ENCODE measurements around the gene HAGH.

The HAGH gene

DNA sequence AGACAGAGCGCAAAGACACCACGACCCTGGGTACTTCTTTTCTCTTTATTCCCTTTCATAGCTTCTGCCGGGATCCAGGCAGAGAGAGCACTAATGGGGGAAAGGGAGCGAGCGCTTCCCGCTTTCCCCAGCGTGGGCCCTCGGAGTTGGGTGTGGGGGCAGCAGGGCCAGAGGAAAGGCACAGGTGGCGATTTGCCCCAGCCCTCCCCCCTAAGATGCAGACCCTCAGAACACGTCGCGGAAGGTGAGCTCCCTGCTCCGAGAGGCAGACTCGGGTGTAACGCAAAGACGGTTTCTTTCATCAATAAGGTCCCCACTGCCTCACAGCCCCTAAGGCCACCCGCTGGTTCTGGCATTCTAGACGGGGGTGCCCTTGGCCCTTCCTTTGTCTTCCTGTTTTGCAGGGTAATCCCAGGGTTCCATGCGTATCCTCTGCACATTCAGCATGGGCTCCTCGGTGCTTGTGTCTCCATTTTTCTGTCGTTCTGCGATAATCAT is 54.7 kb downstream of the HAGH start:
- peak overlapping the region; percentile 98 for H3K4me2 ChIP-seq (ENCODE audit: insufficient read depth, low read length)
- H3K36me3 ChIP-seq (ENCODE audit: insufficient read depth, low read length), result peaks cover 64% of the 10 kb centered on the region
- H3K27me3 ChIP-seq (ENCODE audit: insufficient read depth, low read length, poor library complexity), result no peaks in the 10 kb centered on the region
- H4K20me1 ChIP-seq (ENCODE audit: insufficient read depth, low read length), result peaks cover 39% of the 10 kb centered on the region
- peaks cover 44% of the 10 kb centered on the region for H3K79me2 ChIP-seq (ENCODE audit: insufficient read depth, low read length)
- peak overlapping the region; percentile 93; the same call in 1 of the 2 replicates for H2AFZ ChIP-seq (ENCODE audit: low read depth, low read length)
- H3K9me3 ChIP-seq (ENCODE audit: insufficient read depth, low read length, severe bottlenecking), result no peaks in the 10 kb centered on the region
- peak overlapping the region; percentile 54 to 90; a peak in 3 of 4 replicates for H3K4me3 ChIP-seq (ENCODE audit: low read depth in 1 of 2, low read length in 2 of 2)
- DNase-seq (no peak), ATAC-seq (ENCODE audit: insufficient read depth, low read depth) (no peak)
- TF ChIP-seq, protein P1, sequence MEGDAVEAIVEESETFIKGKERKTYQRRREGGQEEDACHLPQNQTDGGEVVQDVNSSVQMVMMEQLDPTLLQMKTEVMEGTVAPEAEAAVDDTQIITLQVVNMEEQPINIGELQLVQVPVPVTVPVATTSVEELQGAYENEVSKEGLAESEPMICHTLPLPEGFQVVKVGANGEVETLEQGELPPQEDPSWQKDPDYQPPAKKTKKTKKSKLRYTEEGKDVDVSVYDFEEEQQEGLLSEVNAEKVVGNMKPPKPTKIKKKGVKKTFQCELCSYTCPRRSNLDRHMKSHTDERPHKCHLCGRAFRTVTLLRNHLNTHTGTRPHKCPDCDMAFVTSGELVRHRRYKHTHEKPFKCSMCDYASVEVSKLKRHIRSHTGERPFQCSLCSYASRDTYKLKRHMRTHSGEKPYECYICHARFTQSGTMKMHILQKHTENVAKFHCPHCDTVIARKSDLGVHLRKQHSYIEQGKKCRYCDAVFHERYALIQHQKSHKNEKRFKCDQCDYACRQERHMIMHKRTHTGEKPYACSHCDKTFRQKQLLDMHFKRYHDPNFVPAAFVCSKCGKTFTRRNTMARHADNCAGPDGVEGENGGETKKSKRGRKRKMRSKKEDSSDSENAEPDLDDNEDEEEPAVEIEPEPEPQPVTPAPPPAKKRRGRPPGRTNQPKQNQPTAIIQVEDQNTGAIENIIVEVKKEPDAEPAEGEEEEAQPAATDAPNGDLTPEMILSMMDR (IDR thresholded peaks at IDR 0.05; ENCODE audit: borderline replicate concordance, extremely low read depth, low read length, poor library complexity, severe bottlenecking), result no peak
- no peak for TF ChIP-seq EZH2 (IDR thresholded peaks at IDR 0.05; ENCODE audit: borderline replicate concordance, low read depth, low read length, severe bottlenecking)
- peak overlapping the region; percentile 99 for H3K9ac ChIP-seq (ENCODE audit: low read depth, low read length)
- peak overlapping the region; percentile 83 for H3K27ac ChIP-seq (ENCODE audit: low read length)
- peaks cover 32% of the 10 kb centered on the region for H3K4me1 ChIP-seq (ENCODE audit: insufficient read depth, low read length)

DNA sequence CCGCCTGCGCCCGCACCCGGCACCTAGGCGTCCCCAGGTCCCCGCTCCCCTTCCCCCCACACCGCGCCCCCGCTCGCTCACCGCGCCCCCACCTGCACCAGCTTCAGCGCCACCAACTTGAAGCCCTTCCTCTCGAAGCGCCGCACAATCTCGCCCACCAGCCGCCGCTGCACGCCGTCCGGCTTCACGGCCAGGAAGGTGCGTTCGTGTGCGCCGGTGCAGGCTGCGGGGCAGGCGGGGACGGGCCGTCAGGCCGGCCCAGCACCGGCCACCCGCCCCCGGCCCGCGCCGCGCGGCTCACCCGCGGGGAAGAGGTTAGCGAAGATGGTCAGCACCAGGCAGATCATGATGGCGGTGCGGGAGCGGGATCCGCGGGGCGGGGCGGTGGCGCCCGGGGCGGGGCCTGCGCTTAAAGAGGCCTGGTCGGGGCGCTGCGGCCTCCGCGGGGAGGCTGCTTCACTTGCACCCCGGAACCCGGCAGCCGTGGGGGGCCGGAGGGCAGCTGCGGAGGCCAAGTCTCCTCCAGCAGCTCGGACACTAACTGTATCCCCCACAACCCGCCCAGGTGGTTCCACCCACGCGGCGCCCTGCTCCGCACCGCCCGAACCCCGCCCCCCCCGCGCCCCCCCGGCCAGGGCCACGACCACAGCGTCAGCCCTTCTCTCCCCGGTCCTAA is 55.3 kb downstream of the HAGH start, which contains the start of gene NME3:
Gene NME3, minus strand, starts transcription at position 356 of the 676 bp plus-strand sequence. Its CDS starts 9 bp downstream, at position 347.
- no peaks in the 10 kb centered on the region for H3K27me3 ChIP-seq (ENCODE audit: insufficient read depth, low read length, poor library complexity)
- H4K20me1 ChIP-seq (ENCODE audit: insufficient read depth, low read length), result peaks cover 37% of the 10 kb centered on the region
- H3K36me3 ChIP-seq (ENCODE audit: insufficient read depth, low read length), result peaks cover 64% of the 10 kb centered on the region
- H3K4me1 ChIP-seq (ENCODE audit: insufficient read depth, low read length), result peaks cover 32% of the 10 kb centered on the region
- H3K4me3 ChIP-seq (ENCODE audit: low read depth in 1 of 2, low read length in 2 of 2), result peak within 1 kb of the TSS; percentile 54 to 90; a peak in 3 of 4 replicates
- H3K9me3 ChIP-seq (ENCODE audit: insufficient read depth, low read length, severe bottlenecking), result no peaks in the 10 kb centered on the region
- DNase-seq, result no peak
- H3K79me2 ChIP-seq (ENCODE audit: insufficient read depth, low read length), result peaks cover 44% of the 10 kb centered on the region
- H2AFZ ChIP-seq (ENCODE audit: low read depth, low read length), result peak within 1 kb of the TSS; percentile 93; the same call in 1 of the 2 replicates
- TF ChIP-seq EZH2 (IDR thresholded peaks at IDR 0.05; ENCODE audit: borderline replicate concordance, low read depth, low read length, severe bottlenecking), result no peak
- TF ChIP-seq, protein P1 (IDR thresholded peaks at IDR 0.05; ENCODE audit: borderline replicate concordance, extremely low read depth, low read length, poor library complexity, severe bottlenecking), result no peak
- no peak for ATAC-seq (ENCODE audit: insufficient read depth, low read depth)
- H3K9ac ChIP-seq (ENCODE audit: low read depth, low read length), result peak within 1 kb of the TSS; percentile 99
- peak within 1 kb of the TSS; percentile 98 for H3K4me2 ChIP-seq (ENCODE audit: insufficient read depth, low read length)
- H3K27ac ChIP-seq (ENCODE audit: low read length), result peak within 1 kb of the TSS; percentile 83

DNA sequence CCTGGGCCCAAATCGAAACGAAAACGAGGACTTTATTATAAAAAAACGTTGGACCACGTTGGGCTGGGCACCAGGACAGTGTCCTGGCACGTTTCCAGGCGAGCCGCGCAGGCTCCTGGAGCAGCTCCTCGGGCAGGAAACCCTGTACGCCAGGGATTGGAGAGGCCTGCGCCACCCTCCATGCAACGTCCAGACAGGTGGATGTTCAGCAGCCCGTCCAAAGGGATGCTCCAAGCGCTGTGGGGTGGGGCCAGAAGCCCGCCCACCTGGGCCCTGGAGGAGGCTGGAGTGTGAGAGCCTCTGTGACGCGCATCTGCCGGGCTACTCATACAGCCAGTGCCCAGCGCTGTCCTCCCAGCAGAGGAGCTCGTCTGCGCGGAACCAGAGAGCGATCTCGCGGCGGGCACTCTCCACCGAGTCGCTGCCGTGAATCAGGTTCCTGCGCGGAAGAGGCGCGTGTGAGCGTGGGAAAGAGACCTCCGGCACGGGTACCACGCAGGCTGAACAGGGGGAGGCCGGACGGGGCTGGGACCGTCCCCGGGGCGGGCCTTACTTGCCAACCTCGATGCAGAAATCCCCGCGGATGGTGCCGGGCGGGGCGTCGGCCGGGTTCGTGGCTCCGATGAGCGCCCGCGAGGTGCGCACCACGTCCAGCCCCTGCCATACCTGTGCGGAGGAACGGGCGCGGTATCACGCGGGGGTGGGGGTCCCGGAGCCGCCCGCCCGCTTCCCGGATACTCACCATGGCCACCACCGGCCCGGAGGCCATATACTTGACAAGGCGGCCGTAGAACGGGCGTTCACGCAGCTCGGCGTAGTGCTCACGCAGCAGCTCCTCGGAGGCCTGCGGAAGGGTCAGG is 56.1 kb downstream of the HAGH start:
- Histone ChIP-seq H2AFZ (ENCODE audit: low read depth, low read length) (no peak overlapping the region), H3K36me3 (ENCODE audit: insufficient read depth, low read length) (peaks cover 64% of the 10 kb centered on the region)
- DNase-seq, result no peak

More for the DNA sequence above, 56.1 kb downstream of the HAGH start:
- Histone ChIP-seq H4K20me1 (ENCODE audit: insufficient read depth, low read length) (peaks cover 29% of the 10 kb centered on the region), H3K27me3 (ENCODE audit: insufficient read depth, low read length, poor library complexity) (no peaks in the 10 kb centered on the region), H3K4me1 (ENCODE audit: insufficient read depth, low read length) (peaks cover 31% of the 10 kb centered on the region), H3K79me2 (ENCODE audit: insufficient read depth, low read length) (peaks cover 42% of the 10 kb centered on the region), H3K4me2 (ENCODE audit: insufficient read depth, low read length) (peak overlapping the region; percentile 22; the same call in 1 of the 2 replicates), H3K9me3 (ENCODE audit: insufficient read depth, low read length, severe bottlenecking) (no peaks in the 10 kb centered on the region), H3K27ac (ENCODE audit: low read length) (no peak overlapping the region), H3K9ac (ENCODE audit: low read depth, low read length) (no peak overlapping the region), H3K4me3 (ENCODE audit: low read depth in 1 of 2, low read length in 2 of 2) (no peak overlapping the region)
- ATAC-seq (ENCODE audit: insufficient read depth, low read depth), result no peak
- TF ChIP-seq, protein P1 (IDR thresholded peaks at IDR 0.05; ENCODE audit: borderline replicate concordance, extremely low read depth, low read length, poor library complexity, severe bottlenecking), result no peak
- no peak for TF ChIP-seq EZH2 (IDR thresholded peaks at IDR 0.05; ENCODE audit: borderline replicate concordance, low read depth, low read length, severe bottlenecking)
